ENCODE data around the gene RPL36AL.

- TF ChIP-seq, protein P1, sequence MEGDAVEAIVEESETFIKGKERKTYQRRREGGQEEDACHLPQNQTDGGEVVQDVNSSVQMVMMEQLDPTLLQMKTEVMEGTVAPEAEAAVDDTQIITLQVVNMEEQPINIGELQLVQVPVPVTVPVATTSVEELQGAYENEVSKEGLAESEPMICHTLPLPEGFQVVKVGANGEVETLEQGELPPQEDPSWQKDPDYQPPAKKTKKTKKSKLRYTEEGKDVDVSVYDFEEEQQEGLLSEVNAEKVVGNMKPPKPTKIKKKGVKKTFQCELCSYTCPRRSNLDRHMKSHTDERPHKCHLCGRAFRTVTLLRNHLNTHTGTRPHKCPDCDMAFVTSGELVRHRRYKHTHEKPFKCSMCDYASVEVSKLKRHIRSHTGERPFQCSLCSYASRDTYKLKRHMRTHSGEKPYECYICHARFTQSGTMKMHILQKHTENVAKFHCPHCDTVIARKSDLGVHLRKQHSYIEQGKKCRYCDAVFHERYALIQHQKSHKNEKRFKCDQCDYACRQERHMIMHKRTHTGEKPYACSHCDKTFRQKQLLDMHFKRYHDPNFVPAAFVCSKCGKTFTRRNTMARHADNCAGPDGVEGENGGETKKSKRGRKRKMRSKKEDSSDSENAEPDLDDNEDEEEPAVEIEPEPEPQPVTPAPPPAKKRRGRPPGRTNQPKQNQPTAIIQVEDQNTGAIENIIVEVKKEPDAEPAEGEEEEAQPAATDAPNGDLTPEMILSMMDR (IDR thresholded peaks at IDR 0.05): no peak
- no peak for TF ChIP-seq TFCP2L1 (CRISPR knock-in tag; IDR thresholded peaks at IDR 0.05)
Measured at GRCh38 chr14:49612671-49613070, 7.8 kb downstream of the RPL36AL start.

All from A549 (cell line).